T-helper 22 cell (primary cell): ENCODE data around the gene REM2.

Source experiments
- DNase-seq: peaks from one replicate; pipeline ENCODE4 v3.0.0-alpha.2; 2020; ENCODE audit warnings: low read depth

REM2 gene

DNA sequence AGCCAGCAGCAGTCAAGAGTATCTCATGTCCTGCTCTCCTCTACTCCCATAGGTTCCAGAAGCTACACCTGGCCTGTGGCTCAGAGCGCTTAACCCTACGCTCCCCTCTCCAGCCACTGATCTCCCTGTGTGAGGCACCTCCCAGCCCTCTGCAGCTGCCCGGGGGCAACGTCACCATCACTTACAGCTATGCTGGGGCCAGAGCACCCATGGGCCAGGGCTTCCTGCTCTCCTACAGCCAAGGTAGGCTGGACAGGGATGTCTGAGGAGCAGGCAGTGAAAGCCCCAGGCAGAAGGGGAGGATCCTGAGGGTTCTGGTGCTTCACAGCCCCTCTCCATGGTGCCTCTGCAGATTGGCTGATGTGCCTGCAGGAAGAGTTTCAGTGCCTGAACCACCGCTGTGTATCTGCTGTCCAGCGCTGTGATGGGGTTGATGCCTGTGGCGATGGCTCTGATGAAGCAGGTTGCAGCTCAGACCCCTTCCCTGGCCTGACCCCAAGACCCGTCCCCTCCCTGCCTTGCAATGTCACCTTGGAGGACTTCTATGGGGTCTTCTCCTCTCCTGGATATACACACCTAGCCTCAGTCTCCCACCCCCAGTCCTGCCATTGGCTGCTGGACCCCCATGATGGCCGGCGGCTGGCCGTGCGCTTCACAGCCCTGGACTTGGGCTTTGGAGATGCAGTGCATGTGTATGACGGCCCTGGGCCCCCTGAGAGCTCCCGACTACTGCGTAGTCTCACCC is 7.8 kb upstream of the REM2 start:
- no peak for DNase-seq

DNA sequence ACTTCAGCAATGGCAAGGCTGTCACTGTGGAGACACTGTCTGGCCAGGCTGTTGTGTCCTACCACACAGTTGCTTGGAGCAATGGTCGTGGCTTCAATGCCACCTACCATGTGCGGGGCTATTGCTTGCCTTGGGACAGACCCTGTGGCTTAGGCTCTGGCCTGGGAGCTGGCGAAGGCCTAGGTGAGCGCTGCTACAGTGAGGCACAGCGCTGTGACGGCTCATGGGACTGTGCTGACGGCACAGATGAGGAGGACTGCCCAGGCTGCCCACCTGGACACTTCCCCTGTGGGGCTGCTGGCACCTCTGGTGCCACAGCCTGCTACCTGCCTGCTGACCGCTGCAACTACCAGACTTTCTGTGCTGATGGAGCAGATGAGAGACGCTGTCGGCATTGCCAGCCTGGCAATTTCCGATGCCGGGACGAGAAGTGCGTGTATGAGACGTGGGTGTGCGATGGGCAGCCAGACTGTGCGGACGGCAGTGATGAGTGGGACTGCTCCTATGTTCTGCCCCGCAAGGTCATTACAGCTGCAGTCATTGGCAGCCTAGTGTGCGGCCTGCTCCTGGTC is 7.2 kb upstream of the REM2 start:
- DNase-seq = no peak

DNA sequence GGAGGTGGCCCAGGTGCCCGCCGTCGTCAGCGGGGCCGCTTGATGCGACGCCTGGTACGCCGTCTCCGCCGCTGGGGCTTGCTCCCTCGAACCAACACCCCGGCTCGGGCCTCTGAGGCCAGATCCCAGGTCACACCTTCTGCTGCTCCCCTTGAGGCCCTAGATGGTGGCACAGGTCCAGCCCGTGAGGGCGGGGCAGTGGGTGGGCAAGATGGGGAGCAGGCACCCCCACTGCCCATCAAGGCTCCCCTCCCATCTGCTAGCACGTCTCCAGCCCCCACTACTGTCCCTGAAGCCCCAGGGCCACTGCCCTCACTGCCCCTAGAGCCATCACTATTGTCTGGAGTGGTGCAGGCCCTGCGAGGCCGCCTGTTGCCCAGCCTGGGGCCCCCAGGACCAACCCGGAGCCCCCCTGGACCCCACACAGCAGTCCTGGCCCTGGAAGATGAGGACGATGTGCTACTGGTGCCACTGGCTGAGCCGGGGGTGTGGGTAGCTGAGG is 6.0 kb upstream of the REM2 start:
- DNase-seq = no peak

DNA sequence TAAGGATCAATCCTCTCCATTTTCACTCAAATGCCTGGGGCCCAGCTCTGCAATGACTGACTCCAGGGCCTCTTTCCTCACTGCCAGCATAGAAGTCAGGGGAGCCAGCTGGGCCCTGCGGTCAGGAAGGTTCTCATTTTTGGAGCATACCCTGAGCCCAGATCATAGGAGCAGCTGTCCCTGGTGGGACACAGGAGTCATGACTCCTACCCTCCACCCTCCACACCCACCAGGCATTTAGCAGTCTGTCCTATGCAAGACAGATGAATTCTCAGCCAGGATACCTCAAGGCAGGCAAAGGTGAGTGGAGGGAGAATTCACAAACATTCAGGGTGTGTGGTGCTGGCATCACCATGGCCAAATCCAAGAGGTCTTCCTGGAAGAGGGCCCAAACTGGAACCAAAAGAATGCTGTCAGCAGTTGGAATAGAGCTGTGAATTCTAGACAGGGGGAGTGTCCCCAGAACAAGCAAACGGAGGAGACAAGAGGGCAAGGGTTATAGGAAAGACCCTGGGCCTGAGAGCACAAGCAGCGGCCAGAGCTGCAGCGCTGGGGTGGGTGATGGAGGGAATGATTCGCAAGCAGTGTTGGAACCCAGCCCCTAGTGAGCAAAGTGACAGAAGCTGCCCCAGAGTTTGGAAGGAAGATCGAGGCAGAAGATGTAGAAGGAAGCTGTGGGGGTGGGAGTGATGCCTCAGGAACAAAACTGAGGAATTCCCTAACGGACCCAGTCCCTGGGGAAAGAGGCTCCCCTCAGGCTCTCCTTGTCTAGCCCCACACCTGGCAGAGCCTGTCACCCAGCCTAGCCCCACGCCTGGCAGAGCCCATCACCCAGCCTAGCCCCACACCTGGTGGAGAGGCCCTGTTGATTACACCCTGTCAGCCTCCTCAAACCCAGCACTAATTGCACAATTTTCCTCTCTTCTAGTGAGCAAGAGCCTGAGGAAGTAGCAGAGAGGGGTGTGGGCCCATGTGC is 4.5 kb upstream of the REM2 start:
- no peak for DNase-seq

DNA sequence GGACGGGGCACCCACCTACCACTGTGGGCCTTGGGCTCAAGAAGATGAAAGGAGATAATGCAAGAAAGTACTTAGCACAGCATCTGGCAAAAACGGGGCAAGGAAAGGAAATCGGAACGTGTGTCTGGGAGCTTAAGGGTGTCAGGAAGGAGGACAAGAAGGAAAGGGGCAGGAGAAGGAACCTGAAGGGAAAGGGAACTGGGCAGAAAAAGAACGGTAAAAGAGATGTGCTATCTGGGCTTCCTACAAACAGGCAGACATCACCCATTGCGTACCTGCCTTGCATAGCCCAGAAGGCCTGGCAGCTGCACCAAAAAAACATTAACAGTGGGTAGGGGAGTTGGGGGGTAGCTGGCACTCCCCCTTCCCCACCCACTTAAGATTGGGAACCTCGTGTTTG is 958 bp upstream of the REM2 start:
- no peak for DNase-seq

DNA sequence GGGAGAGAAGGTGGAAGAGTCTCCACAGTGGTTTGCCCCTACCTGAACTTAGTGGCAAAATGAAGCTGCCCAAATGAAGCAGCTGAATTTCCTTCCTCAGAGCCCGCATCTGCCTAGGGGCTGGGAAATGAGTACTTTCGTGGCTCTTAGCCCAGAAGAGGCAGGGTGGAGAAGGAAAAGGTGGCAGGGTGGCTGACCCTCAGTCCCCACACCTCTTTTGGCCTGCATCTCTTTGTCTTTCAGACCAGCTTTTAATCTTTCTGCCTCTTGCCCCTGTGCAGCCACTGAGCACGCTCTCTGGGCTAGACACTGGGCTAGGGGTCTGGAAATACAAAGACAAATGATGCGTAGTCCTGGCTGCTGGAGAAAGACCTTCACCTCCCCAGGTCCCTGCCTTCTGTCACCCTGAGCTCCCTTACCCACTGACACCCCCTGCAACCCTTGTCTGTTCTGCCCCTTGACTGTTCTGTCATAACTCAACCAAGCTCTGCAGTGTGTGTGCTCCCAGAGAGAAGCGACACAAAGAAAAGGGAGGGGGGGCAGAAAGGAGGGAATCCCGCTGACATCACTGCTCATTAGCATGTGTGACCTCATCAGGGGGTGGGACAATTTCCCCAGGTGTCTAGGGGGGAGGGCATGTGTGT is 371 bp upstream of the REM2 start:
- peak; percentile 25 for DNase-seq

DNA sequence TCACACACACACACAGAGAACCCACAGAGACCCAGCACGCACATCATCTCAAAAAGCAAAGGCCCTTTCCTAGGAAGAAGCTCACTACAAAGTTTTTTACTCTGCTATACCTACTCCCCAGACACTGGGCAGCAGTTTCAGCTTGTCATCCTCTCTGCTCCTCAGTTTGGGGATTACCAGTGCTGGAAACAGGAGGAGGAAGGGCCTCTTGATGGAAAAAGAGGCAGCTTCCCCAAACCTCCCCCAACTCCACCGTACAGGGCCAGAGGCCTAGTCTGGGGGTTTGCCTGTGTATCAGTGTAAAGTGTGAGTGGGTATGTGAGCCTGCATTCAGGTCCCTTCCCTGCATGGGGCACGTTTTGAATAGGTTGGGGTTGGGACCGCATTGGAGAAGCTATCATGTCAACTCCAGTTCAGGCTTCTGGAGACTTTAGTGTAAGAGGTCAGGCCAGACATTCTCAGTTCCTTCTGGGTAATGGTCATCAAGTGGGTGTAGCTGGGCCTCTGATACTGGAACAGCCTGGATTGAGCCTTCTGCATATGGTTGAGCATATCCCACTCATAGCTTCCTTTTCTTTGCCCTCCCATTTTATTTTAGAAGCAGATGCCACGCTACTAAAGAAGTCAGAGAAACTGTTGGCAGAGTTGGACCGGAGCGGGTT is 1.2 kb downstream of the REM2 start:
- DNase-seq = no peak

DNA sequence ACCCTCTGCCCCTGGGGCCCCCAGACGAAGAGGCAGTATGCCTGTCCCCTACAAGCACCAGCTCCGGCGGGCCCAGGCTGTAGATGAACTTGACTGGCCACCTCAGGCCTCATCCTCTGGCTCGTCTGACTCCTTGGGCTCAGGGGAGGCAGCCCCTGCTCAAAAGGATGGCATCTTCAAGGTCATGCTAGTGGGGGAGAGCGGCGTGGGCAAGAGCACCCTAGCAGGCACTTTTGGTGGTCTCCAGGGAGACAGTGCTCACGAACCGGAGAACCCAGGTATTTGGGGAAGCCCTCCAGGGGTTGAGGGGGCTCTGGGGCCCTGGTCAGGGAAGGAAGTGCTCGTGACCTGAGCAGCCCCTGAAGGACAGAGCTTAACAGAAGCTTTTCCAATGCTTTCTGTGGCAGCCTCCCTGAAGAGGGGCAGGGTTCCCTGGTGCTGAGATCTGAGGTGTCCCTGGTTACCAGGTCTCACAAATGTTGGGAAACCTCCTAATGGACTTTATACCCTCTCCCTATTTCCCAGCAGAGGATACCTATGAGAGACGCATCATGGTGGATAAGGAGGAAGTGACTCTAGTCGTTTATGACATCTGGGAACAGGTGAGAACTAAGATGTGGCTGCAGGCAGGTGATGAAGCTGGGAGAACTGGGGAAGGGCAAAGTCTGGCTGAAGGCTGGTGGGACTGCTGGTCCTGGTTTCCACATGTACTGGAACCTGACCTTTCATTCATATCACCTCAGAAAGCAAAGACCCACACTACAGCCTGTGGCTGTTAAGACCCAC is 1.9 kb downstream of the REM2 start:
- DNase-seq = no peak

DNA sequence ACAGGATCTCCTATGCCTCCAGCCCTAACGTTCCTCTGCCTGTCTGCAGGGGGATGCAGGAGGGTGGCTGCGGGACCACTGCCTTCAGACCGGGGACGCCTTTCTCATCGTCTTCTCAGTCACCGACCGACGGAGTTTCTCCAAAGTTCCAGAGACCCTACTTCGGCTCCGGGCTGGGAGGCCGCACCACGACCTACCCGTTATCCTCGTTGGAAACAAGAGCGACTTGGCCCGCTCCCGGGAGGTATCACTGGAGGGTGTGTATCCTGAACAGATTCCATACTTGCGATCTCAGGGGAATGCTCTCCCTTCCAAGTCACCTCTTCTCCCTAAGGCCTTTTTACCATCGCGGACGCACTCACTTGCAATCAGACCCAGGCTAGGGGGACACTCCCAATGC is 3.0 kb downstream of the REM2 start:
- no peak for DNase-seq

DNA sequence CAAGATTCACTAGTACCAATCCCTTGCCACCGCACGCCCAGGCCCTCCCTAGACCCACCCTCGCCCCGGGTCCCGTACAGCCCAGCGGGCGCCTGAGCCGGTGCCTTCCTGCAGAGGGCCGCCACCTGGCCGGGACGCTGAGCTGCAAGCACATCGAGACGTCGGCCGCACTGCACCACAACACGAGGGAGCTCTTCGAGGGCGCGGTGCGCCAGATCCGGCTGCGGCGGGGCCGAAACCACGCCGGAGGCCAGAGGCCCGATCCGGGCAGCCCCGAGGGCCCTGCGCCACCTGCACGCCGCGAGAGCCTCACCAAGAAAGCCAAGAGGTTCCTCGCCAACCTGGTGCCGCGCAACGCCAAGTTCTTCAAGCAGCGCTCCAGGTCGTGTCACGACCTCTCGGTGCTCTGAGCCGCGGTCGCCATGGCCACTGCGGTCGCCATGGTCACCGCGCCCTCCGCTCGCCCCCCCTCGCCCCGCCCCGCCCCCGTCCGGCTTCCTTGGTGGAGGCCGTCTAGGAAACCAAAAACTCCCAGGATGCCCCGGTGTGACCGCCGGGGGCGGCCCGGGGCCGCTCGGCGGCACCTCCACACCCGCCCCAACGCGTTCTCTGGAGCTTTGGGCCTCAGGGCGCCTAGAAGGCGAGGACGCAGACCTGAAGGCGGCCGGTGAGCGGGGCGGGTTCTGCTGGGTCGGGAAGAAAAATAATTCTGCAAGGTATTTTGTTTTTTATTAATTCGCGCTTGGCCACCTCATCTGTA is 3.7 kb downstream of the REM2 start:
- DNase-seq = peak; percentile 72

DNA sequence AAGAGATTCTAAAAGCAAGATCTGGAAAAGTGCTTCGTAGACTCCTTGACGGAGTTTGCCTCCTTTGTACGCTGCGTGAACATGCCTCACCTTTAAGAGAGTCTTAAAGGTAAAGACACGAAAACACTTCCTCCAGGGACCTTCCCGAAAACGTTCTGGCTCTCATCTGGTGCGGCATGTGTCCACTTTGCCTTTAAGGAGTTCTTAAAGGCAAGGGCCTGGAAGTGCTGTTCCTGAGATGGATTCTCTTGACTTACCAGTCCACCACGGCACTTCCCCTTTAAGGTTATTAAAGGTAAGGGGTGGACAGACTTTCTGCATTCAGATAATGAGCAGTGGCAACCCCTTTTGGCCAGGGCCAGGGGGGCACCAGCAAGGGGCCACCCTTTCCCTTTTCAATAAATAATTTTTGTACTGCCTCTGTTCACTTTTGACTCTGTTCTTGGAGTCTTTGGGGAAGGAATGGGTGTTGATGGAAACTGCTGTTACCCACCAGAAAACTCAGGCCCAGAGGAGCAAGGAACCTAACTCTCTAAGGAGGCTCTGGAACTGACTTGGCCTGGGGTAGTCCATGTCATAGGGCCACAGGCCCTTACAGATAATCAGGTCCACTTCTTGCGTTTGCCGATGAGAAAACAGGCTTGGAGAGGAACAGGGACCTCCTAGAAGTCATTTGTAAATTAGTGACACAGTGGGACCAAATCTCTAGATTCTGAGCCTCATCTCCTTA is 4.4 kb downstream of the REM2 start:
- peak; percentile 55 for DNase-seq

DNA sequence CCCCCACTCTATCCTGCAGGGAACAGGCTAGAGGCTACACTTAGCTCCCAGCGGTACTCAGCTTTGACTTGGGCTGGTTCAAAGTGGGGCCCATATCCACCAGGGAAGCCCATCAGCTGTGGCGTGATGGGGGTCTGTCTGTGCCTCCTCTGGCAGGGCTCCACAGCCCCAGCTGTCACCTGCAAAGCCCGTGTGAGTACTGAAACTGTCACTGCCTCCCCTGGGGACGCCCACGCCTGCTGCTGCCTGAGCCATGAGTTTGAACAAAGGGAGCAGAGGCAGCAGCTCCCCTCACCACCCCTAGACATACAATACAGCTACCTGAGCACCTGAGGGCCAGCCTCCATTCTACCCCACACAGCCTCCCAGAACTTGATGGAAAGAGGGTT is 5.0 kb downstream of the REM2 start:
- DNase-seq = no peak

DNA sequence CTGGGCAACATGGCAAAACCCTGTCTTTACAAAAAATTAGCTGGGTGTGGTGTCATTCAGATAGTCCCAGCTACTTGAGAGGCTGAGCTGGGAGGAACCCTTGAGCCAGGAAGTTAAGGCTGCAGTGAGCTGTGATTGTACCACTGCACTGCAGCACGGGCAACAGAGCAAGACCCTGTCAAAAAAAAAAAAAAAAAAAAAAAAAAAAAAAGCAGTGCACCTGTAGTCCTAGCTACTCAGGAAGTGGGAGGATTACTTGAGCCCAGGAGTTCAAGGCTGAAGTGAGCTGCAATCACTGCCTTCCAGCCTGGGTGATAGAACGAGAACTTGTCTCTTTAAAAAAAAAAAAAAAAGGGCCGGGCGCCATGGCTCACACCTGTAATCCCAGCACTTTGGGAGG is 5.6 kb downstream of the REM2 start:
- DNase-seq = peak; percentile 11

DNA sequence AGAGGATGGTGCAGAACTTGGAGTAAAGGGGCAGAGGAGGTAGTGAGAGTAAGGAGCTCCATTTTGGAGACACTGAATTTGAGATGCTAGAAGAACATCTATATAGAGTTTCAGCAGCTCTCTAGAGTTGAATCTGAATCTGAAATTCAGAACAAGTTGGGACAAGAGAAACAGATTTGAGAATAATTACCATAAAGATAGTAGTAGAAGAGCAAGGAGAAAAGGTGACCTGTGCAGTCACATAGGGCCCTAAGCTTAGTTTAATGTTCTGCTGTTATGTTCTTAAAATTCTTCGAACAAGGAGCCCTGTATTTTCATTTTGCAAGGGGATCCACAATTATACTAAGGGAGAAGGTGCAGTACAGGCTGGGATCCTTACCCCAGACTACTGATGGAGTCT is 7.4 kb downstream of the REM2 start:
- DNase-seq = no peak

DNA sequence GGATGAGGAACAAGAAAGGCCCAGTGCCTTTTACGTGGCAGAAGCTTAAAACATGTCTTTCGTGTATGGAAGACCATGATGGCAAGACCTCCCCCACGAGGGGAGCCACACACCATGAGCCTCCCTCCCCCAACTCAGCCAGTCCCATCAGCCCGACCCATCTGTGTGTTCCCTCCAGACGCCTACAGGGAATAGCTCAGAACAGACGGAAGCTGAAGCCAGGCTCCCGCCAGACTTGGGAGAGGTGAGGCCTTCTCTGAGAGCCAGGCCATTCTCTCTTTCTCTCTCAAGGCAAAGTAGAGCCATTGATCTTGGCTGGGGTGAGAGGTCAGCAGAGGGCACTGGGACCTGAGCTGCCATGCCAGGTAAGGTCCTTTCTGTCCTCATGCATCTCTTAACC is 9.5 kb downstream of the REM2 start:
- DNase-seq = no peak

DNA sequence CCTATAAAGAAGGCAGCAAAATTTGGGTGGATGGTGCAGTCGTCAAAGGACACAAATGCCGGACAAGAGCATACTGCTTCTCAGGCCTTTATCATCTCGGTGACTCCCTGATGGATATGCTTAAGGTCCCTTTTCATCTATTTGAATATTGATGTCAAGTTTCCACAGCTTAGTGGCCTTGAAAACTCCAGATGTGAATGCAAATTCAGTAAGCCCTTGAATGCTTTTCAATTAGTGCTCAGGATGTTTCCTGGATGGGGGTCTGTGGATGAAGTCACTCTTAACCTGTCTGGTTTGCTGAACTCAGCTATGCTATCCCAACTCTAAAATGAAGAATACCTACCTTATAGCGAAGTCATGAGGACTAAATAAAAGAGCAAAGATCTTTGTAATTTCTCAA is 10.7 kb downstream of the REM2 start:
- no peak for DNase-seq

DNA sequence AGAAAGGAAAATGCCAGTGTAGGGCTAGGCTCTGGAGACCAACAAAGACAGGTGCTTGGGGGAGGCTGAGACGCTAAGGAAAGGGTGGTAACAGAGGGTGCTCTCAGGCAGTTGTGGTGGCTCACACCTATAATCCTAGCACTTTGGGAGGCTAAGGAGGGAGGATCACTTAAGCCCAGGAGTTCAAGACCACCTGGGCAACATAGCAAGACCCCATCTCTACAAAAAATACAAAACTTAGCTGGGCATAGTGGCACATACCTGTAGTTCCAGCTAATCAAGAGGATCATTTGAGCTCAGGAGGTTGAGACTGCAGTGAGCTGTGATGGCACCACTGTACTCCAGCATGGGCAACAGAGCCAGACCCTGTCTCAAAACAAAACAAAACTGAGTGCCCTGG is 12.4 kb downstream of the REM2 start:
- no peak for DNase-seq

DNA sequence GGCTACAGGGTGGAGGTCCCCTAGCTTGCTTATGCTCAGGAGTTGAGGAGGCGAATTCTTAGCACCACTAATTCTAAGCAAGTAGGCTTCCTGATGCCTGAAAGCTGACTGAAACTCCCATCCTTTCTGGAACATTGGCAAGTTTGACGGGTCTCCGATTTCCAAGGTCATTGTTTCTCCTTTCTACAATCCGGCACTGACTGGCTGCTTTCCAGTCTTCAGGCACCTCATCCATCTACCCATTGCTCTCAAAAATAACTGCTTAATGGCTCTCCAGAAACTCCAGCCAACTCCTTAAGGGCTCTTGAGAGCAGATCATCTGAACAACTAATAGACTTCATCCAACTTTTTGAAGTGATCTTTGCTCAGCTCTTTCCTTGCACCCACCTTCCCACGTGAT is 13.3 kb downstream of the REM2 start:
- DNase-seq = no peak

DNA sequence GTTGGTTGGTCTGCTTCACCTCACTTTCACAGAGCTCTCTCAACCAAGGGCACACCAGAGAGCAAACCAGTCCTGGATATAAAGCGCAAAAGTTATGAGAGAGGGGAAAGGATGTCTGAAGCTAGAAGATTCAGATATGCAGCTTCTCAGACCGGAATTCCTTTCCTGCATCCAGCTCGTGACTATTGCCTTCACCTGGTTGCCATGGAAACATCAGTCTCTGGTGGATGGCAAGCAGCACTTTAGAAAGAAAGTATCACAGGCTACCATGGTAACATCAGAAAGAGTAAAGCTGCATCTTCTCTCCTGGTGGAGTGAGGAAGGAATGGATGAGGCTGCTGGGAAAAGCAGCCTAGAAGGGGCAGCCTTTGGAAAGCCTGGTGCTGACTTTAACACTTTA is 13.7 kb downstream of the REM2 start:
- DNase-seq = no peak

DNA sequence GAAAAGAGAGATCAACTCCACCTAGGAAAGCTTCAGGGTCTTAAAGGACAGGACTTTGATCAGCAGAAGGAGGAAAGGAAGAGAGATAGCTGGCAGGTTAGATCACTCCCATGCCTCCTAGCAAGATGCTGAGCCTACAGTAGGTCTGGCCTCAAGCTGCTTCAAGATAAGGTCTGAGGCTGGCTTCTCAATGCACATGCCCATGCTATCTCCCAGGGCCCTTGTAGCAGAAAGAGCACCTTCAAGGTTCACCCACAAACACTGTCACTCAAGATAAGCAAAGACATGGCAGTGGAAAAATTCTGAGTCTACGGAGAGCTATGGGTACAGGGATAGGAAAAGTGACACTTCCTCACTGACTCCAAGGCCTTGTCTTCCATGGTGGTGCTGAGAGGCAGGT is 14.3 kb downstream of the REM2 start:
- no peak for DNase-seq
